Fibroblast of villous mesenchyme (primary cell): ENCODE measurements around the gene OLFM3. TPM values are rescaled to one million over a fixed set of nuclear protein-coding genes. Genes with fewer than 3 reads are reported as not detected.

Source experiments
- DNase-seq: peaks from one replicate; pipeline ENCODE4 v3.0.0-alpha.2; 2010; ENCODE audit warnings: low read depth
- H3K4me3 ChIP-seq: 2 replicates; pipeline ENCODE4 v1.5.1; 2011; ENCODE audit warnings: low read depth, mild to moderate bottlenecking, low read length
- total RNA-seq: library from RNA; depleted of rRNA; stranded (reverse); fragments of >200 nt; gene quantifications from 2 replicates; pipeline ENCODE4 v1.2.3, GENCODE V29; 2012
- TF ChIP-seq, protein P1 (sequence below): IDR thresholded peaks from 2 replicates; pipeline ENCODE4 v1.5.1; 2012; ENCODE audit warnings: low read depth, mild to moderate bottlenecking, low read length; ENCODE audit not compliant: insufficient read depth

OLFM3 gene
- total RNA-seq, 1 donor: not detected

DNA sequence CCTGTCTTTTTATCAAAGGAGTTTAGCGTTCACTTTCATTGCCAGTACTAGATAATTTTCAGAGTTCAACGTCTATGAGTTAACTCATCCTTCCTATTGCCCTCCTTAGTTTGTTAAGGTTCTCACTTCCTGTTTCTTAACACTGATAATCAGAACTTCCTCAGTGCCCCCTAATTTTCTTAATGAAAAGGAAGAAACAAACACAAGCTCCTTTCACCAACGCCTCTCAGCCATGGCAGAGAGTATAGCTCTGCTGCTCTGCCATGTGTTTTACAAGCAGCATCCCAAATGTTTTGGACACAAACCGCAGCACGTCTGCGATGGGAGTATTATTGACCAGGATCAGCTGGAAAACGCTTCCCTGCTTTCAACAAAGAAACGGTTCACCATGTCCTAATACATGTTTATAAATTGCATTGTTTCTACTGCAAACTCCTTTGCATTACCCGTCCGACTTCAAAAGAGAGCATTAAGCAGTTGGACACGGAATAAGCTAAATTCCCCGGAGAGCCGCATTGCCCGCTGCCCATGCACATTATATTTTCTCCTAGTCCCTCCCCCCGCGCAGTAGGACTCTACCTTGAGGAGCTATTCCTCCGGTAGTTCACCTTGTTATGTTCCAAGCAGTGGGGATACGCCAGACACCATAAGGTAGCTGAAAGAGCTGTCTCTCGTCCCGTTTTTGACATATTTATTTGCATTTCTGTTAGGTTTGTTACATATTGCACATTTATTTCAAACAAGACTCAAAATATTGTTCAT lies 561 bp downstream of the OLFM3 start:
- H3K4me3 ChIP-seq: no peak overlapping the region
- TF ChIP-seq, protein P1, sequence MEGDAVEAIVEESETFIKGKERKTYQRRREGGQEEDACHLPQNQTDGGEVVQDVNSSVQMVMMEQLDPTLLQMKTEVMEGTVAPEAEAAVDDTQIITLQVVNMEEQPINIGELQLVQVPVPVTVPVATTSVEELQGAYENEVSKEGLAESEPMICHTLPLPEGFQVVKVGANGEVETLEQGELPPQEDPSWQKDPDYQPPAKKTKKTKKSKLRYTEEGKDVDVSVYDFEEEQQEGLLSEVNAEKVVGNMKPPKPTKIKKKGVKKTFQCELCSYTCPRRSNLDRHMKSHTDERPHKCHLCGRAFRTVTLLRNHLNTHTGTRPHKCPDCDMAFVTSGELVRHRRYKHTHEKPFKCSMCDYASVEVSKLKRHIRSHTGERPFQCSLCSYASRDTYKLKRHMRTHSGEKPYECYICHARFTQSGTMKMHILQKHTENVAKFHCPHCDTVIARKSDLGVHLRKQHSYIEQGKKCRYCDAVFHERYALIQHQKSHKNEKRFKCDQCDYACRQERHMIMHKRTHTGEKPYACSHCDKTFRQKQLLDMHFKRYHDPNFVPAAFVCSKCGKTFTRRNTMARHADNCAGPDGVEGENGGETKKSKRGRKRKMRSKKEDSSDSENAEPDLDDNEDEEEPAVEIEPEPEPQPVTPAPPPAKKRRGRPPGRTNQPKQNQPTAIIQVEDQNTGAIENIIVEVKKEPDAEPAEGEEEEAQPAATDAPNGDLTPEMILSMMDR: no peak
- no peak for DNase-seq

DNA sequence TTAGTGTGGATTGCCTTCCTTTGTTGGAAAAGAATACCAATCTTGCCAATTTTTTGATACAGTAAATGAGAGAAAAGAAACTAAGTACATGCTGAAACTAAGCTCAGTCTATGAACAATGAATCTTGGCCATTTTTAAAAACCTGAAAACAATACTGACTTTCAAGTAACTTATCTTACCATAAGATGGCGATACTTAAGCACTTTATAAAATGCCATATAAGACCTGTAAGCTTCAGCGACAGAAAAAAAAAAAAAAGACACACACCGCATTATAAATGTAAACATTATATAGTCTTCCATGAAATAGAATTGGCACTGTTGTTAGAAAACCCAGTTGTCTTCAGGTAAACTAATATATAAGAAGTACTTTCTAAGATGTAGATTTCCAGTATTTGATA lies 3.0 kb downstream of the OLFM3 start:
- DNase-seq: no peak
- H3K4me3 ChIP-seq: no peak overlapping the region
- TF ChIP-seq, protein P1: no peak

DNA sequence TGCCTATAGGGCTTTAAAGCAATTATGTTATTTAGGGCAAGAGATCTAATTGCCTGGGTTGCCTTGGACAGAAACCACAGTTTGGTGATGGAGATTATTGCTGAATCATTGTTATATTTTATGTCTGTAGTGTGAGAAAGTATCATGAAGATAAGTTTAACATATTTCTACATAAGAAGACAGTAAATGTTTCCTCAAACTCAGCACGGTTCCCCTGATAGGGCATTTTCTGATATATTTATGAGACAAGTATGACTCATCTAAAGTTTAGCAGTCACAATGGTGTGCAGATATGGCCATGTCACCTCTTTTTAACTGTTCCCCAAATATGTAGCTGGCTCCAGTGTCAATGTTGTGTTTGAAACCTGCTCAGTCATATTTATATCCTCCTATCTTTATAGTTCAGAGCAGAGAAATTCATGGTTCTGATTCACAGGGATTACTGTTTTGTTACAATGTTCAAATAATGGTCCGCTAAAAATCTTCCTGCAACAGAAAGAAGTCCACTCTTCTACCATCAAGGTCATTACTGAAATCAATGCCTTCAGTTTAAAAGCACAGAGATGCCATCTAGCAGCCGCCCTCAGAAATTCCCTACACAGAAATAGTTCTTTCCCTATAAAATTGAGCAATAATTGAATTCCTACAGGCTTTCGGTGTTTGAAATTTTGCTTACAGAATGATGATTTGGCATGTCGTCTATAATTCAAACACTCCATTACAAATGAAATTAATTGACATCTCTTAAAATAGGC lies 3.7 kb downstream of the OLFM3 start:
- TF ChIP-seq, protein P1: no peak

DNA sequence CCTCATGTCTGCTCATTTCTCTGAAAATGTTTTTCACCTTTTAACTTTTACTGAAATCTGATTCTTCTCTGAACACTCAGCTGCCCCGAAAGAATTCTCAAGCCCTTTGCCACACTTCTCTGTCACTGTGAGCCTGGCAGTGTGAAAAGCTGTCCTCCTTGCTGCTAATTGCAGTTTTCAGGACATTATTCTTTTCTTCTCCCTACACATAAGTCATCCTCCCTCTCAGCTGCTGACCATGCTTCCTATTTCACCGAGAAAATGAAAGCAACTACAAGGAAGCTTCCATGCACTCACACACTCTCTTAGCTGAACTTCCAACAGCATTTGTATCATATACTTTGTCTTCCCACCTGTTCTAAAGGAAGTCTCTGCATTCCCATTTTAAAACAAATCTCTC lies 15.8 kb downstream of the OLFM3 start:
- no peak overlapping the region for H3K4me3 ChIP-seq
- no peak for DNase-seq
- TF ChIP-seq, protein P1: no peak

More for the DNA sequence above, 3.7 kb downstream of the OLFM3 start:
- DNase-seq: no peak
- no peak overlapping the region for H3K4me3 ChIP-seq

DNA sequence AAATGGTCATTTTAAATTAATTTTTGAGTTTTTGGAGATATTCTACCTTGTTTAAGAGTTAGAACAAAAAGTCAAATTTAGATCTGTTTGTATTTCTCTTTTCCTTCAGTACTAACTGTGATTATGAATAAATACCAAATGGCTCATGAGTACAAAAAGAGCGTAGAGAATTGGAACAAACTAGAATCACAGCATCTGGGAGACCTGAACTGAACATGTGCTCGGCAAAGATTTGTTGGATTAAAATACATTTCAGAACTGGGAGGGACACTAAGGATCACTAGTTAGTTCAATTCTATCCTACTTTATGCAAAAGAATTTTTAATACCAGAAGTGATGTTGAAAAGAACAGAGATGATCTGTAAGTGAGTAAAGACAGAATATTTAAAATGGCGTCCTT lies 19.5 kb downstream of the OLFM3 start:
- no peak for DNase-seq
- TF ChIP-seq, protein P1: no peak
- no peak overlapping the region for H3K4me3 ChIP-seq

DNA sequence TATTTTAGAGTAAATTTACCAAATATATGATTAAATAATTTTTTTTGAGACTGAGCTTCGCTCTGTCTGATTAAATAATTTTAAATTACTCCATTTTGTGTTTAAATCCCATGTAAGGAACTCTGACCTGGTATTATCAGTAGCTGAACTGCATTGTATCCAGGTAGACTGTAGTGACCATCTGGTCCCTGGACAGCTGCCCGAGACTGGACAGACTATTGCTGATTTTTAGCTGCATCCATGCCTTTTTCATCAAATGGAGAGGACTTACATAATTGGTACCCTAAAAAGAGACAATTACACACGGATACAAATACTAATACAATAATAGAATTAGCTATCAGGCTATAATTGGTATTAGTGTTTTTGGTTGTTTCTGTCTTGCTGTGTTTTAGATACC lies 20.6 kb downstream of the OLFM3 start:
- TF ChIP-seq, protein P1: no peak
- no peak overlapping the region for H3K4me3 ChIP-seq
- DNase-seq: no peak
